Stimulated activated CD8-positive, alpha-beta memory T cell treated with anti-CD3 and anti-CD28 coated beads, Interleukin-7, amount 100 ng/mL, for 48 hours (primary cell): ENCODE results near the gene PRMT9.

Experiments used
- DNase-seq, 2 donors: peaks; one replicate each; pipeline ENCODE4 v3.0.0-alpha.2; 2020; ENCODE audit warnings: low read depth in 1 of 2; ENCODE audit errors: extremely low read depth in 1 of 2

PRMT9 gene

GRCh38 chr4:147682755-147683154, 1.2 kb downstream of the PRMT9 start:
- no peak for DNase-seq

- no peak for DNase-seq
Observed at GRCh38 chr4:147678796-147679549, 5.0 kb downstream of the PRMT9 start.

GRCh38 chr4:147678106-147678505, 5.9 kb downstream of the PRMT9 start:
- no peak for DNase-seq

GRCh38 chr4:147674496-147674895, 9.5 kb downstream of the PRMT9 start:
- DNase-seq = no peak

DNA sequence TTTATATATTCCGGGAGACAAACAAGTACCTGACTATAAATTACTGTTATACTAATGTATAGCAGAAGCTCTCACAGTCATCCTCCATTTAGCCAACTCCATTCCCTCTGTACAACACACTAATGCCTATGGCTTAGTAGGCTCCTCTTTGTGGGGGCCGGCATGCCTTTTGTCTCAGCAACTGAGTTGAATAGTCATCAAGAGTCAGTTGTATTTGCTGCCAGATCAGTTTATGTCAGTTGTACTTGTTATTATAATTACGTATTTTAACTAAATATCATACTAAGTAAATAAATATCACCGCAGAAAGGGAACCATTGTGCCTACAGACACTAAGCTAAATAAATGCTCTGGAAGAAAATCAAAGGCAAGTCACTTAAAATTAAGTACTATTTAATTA, 9.9 kb downstream of the PRMT9 start:
- no peak for DNase-seq

DNA sequence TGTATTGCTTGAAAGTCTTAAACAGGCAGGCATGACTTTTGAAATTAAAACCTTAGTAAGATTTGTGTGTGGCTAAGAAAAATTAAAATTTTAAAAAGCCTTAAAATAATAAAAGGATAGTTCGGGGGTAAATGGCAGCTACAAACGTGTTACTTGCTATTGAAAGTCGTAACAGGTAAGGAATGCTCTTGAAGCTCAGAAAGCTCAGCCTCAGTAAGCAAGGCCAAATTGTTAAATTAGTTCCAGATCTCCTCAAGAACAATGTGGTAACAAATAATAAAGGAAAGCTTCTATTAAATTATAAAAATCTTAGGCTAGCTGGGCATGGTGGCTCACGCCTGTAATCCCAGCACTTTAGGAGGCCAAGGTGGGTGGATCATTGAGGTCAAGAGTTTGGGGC, 25.5 kb downstream of the PRMT9 start:
- no peak for DNase-seq

DNA sequence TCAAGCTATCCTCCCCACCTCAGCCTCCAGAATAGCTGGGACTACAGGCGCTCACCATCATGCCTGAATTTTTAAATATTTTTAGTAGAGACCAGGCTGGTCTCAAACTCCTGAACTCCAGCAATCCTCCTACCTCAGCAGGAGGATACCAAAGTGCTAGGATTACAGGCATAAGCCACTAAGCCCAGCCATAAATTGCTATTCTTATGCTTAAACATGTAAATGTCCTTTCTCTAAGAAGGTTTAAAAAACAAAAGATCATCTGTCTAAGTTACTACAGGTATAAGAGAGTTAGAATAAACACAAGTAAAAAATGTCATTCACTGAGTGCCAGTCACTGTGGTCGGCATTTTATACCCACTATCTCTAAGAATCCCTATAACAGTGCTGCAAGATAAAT, 28.3 kb downstream of the PRMT9 start:
- DNase-seq = no peak

DNA sequence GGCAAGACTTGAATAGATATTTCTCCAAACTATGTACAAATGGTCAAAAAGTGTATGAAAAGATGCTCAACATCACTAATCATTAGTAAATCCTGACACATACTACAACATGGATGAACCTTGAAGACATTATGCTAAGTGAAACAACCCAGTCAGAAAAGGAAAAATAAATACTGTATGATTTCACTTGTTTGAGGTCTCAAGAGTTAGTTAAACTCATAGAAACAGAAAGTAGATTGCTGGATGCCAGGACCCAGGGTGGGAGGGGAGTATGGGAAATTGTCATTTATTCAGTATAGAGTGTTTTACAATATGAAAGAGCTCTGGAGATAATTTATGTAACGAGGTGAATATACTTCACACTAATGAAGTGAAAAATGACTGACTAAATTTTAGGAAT, 32.4 kb downstream of the PRMT9 start:
- DNase-seq = no peak

DNA sequence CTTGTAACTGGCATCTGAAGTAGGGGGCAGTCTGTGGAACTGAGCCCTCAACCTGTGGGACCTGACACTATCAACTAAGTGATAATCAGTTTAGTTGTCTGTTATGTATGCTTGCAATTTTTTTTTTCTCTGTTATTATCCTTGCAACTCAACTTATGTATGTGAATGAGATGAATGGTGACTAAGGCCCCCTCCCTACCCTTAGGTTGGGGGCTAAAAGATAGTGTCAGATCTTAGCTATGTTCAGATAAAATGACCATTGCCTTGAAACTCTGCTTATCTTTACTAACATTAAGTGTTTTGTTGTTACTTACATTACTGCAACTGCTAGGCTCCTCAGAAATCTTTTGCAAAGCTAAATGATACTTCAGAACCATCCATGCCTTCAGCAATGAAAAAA, 35.3 kb downstream of the PRMT9 start:
- no peak for DNase-seq

DNA sequence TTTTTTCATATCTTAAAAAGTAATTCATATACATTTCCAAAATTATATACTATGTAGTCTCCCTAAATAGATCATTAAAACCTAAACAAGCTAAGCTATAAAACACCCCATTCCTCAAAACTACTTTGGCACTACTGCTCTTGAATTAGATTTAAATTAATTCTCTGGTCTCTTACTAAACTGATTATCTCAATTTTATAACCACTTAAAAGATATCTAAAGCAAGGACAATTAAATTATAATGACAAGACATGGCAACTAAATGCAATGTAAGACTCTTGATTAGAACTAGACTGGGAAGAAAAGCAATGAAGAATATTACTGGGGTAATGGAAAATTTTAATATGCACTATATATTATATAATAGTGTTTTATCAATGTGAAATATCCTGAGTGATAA, 38.9 kb downstream of the PRMT9 start:
- no peak for DNase-seq

DNA sequence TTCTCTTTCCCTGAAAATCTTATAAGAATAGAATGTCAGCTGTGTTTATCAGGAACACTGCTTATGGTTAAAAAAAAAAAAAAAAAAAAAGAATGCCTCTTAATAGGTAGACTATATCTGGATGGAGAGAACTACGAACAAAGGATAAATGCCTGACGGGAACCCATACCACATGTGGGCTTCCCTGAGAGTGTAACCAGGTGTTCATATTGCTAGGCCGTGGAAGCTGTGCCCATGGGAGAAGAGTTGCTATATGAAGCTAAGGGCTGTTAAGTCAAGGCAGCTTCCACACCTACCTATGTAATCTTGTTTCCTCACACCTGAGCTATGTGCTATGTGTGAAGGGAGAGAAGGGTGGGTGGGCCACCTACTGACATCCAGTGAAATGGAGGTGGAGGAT, 39.5 kb downstream of the PRMT9 start:
- DNase-seq = no peak

DNA sequence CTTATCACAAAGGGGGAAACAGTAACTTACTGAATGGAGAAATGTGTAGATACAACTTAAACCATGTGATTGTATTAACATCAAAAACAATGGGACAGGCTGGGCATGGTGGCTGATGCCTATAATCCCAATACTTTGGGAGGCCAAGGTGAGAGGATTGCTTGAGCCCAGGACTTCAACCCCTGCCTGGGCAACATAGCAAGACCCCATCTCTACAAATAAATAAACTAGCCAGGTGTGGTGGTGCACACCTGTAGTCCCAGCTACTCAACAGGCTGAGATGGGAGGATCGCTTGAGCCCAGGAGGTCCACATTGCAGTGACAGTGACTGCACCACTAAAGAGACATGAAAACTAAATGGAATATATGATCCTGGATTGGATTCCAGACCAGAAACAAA, 40.3 kb downstream of the PRMT9 start:
- DNase-seq = no peak

DNA sequence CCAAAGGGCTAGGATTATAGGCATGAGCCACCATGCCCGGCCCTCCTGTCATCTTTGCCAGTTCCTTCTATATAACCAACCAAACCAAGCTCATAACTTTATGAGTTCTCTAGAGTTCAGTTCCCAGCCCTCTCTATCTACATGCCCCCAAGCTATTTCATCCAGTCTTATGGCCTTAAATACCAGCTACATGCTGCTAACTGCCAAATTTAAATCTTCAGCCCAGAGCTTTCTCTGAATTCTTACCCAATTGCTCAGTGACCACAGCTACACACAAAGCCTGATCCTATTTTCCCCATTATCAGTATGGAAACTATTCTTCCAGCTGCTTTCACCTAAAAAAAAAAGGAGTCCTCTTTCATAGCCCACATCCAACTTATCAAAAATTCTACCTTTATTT, 43.6 kb downstream of the PRMT9 start:
- no peak for DNase-seq

GRCh38 chr4:147639388-147639787, 44.6 kb downstream of the PRMT9 start:
- DNase-seq = no peak

DNA sequence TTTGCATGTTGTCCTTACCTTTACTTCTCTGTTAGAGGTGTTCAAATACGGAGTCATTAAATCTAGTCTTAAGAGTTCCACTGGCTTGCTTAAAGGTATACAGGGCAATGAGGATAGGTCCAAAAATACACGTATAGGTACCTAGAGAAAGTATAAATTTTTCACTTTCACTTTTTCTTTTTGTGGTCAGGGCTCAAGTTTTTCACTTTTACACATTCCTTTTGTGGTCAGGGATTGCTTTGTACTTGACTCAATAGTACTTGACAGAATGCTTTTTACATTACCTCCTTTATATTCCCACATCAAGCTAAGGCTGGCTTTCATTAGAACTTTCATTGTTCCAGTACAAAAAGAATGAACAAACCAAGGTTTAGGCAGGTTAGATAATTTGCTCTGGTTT, 45.0 kb downstream of the PRMT9 start:
- DNase-seq = no peak

DNA sequence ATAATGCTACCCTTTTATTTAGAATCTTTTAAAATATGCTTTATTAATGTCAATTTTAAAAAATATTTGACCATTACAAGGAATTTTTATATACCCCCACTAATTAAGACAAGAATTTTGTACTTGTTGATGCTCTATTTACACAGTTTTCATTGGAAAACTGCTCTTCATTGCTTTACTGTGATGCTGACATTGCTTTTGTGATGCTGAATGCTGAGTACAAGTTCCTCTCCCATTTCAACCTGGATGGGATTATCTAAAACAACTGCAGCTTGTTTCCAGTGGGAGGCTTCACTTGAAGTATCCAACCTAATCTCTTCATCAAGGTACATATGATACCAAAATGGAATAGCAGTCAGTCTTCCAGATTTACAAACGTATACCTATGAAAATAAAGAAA, 45.6 kb downstream of the PRMT9 start:
- no peak for DNase-seq

DNA sequence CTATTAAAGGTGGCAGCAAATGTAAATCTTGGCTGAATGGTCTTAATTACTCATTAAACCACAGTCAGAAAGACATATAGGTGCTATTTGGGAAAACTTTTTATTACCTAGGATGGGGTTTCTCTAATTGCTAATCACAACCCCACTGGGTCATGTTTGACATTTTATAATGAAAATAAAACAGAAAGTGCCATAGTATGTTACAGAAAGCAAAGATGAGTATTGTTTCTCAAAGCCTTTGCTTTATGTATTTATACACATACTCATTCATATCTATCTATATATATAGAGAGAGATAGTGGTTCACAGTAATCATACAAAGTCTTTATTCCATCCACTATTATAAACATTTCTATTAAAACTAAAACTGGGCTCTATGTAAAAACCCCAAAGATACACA, 48.6 kb downstream of the PRMT9 start:
- DNase-seq = no peak

- no peak for DNase-seq
Observed at GRCh38 chr4:147633643-147634042, 50.3 kb downstream of the PRMT9 start.

- DNase-seq = no peak
Observed at GRCh38 chr4:147633113-147633512, 50.9 kb downstream of the PRMT9 start.

DNA sequence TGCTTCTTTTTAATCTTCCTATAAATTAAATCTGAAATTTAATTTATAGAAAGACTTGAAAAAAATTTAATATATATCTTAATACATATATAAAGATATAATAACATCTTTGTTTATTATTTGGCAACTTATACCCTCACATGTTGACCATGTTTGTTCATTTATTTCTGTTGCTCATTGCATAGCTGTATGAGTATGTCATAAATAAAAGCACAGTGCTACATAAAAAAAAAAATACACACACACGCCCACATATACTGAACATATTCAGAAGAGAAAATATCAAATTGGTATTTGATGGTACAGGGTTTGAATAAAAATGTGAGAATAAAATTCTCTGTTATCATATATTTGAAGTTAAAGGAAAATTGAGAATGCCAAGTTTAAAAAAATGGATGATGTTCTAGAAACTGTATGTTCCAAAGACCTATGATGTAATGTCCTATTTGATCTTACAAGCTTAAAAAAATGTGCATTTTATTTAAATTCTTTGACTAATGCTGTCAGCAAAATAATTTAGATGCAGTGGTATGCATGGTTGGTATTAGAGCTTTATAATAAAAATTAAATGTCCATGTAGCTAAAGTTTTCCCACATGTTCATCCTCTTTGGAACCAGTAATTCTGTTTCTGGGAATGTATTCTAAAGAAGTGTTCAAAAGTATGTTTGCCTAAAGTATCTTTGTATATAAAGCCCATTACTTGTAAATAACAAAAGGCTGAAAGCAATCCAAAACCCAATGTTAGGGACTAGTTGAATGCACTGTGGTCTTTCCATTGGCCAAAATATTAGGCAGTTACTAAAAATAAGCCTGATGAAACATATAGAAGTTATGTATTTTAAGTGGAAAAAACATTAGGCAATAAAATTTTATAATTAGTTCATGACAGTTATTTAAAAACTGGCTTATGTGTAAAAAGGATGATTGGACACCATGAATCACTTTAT, 53.9 kb downstream of the PRMT9 start:
- no peak for DNase-seq

DNA sequence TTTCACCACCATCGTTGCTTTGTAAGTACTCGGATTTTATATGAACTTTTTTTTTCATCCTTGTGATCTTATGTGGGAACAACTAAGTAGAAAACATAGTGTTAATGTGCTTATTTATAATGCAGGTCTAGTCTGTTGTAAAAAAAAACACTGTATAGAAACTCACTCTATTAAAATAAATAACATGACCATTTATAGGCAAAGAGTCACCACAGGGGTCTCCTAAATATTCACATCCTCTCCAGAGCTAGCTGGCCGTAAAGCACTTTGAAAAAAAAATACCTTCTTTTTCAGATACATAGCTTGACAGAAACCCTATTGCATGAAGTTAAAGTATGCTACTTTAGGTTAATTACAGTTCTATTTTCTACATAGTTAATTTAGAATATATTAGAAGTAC, 55.5 kb downstream of the PRMT9 start:
- DNase-seq = no peak

- no peak for DNase-seq
Observed at GRCh38 chr4:147626903-147627302, 57.1 kb downstream of the PRMT9 start.
